ENCODE measurements around the gene VDAC2. TPM values are rescaled to one million over a fixed set of nuclear protein-coding genes. Genes with fewer than 3 reads are reported as not detected.

The VDAC2 gene
- total RNA-seq (2022; extraction: Qiagen RNA extraction) = 306 to 334 TPM (median 308 TPM) in 5 replicates

DNA sequence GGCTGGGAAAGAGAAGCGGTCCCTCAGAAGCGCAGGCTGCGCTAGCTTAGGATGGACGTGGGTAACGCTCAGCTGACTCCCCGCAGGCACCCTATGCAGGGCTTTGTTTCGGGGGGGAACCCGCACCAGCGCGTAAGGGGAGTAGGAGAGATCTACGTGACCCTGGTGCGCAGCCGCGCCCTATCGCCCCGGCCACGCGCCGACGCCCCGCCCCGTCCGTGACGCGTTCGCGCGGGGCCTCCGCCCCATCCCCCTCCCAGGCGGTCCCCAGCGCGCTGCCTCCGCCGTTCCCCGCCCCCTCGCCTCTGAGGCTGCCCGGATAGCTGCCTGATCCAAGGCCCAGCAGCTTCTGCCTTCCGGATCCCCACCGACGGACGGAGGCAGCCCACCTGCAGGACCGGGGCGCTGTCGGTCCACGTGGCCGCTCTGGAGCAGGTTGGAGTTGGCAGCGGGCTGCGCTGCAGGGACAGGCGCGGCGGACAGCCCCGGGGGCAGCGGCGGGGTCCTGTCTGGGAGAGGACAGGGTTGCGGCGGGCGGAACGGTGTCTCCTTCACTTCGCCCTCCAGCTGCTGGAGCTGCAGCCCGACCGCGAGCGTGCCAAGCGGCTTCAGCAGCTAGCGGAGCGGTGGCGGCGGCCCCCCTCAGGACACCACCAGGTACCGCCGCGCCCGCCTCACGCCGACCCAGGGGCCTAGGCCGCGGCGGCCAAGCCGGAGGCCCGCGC is at the start of gene VDAC2:
VDAC2 (plus strand) TSS at position 515 of the 725 bp plus-strand sequence. CDS start 363 bp downstream, outside the sequence.

GRCh38 chr10:75235375-75236177 is 25.0 kb downstream of the VDAC2 start, which contains the start of gene COMTD1:
Gene COMTD1, minus strand, starts transcription at chr10:75235957. Its CDS starts 29 bp downstream, at chr10:75235928.

Other genes starting within 250 kb of the VDAC2 start
- 10.4 to 15.7 TPM (median 14.7 TPM) in 5 replicates for gene SAMD8, start 99.1 kb upstream of the VDAC2 start, total RNA-seq (2022; extraction: Qiagen RNA extraction)
- gene COMTD1, start 25.2 kb downstream of the VDAC2 start, total RNA-seq (2022; extraction: Qiagen RNA extraction) = 29.3 to 62.6 TPM (median 60.1 TPM) in 5 replicates
- gene ZNF503, start 191.0 kb downstream of the VDAC2 start, total RNA-seq (2022; extraction: Qiagen RNA extraction) = 6.0 to 8.8 TPM (median 8.4 TPM) in 5 replicates
- 3.8 to 4.7 TPM (median 4.1 TPM) in 5 replicates for gene LRMDA, start 220.8 kb downstream of the VDAC2 start, total RNA-seq (2022; extraction: Qiagen RNA extraction)